ENCODE measurements around the gene MORN2.

DNA sequence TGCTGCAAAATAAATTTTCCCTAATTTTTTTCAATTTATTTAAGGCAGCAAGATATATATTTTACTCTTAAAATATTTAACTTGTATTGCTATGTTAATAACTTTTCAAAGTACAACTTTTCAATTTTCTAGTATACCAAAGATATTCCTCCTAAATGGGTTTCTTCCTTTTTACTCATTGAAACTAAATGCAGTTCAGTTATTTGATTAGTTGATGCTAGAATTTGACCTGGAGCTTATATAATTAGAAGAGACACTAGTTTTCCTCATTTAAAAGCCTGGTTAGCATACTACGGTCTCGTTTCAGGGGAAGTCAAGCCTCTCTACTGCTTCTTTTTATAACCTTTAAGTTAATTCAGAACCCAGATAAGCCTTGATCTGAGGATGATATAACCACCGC is 13.8 kb downstream of the MORN2 start, which contains the start of gene ARHGEF33:
- TF ChIP-seq, protein P1, sequence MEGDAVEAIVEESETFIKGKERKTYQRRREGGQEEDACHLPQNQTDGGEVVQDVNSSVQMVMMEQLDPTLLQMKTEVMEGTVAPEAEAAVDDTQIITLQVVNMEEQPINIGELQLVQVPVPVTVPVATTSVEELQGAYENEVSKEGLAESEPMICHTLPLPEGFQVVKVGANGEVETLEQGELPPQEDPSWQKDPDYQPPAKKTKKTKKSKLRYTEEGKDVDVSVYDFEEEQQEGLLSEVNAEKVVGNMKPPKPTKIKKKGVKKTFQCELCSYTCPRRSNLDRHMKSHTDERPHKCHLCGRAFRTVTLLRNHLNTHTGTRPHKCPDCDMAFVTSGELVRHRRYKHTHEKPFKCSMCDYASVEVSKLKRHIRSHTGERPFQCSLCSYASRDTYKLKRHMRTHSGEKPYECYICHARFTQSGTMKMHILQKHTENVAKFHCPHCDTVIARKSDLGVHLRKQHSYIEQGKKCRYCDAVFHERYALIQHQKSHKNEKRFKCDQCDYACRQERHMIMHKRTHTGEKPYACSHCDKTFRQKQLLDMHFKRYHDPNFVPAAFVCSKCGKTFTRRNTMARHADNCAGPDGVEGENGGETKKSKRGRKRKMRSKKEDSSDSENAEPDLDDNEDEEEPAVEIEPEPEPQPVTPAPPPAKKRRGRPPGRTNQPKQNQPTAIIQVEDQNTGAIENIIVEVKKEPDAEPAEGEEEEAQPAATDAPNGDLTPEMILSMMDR (IDR thresholded peaks at IDR 0.05 in 4 of 5, conservative IDR thresholded peaks at IDR 0.05 in 1 of 5) = no peak
- no peak for TF ChIP-seq POLR2A (IDR thresholded peaks at IDR 0.05)

All from gastrocnemius medialis (tissue), 4 donors.